IMR-90 (cell line): ENCODE data around the gene KRT3.

Source experiments
- ELK1 ChIP-seq: fragments of 150-350 bp; IDR thresholded peaks from 2 replicates; pipeline ENCODE4 v1.6.1; 2016; ENCODE audit warnings: low read depth, mild to moderate bottlenecking, low read length, moderate library complexity, borderline replicate concordance
- RAD21 ChIP-seq: IDR thresholded peaks from 2 replicates; pipeline ENCODE4 v1.6.1; 2012; ENCODE audit warnings: low read length, improper control_type of control experiment
- TF ChIP-seq, protein P1 (sequence below): conservative IDR thresholded peaks from 2 replicates; pipeline ENCODE4 v1.5.1; 2012; ENCODE audit warnings: mild to moderate bottlenecking, low read depth, low read length, improper control_type of control experiment

DNA sequence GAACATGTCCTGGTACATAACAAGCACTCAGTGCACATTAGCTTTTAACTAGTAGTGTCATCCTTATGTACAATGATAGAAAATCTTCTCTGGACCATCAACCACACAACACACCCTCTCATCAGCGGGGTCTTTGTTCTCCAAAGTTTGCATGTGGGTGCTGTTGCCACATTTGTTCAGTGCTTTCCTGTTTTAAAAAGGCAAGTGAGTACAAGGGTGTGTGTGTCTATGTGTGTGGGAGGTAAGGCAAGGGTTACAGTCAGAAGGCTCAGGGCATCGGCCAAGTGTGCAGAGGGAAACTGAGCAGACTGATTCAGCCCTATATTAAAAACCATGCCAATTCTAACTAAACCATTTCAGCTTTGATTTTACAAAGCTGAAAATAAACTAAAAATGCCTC is 36.7 kb downstream of the KRT3 start:
- TF ChIP-seq ELK1 (no peak), RAD21 (no peak)
- TF ChIP-seq, protein P1, sequence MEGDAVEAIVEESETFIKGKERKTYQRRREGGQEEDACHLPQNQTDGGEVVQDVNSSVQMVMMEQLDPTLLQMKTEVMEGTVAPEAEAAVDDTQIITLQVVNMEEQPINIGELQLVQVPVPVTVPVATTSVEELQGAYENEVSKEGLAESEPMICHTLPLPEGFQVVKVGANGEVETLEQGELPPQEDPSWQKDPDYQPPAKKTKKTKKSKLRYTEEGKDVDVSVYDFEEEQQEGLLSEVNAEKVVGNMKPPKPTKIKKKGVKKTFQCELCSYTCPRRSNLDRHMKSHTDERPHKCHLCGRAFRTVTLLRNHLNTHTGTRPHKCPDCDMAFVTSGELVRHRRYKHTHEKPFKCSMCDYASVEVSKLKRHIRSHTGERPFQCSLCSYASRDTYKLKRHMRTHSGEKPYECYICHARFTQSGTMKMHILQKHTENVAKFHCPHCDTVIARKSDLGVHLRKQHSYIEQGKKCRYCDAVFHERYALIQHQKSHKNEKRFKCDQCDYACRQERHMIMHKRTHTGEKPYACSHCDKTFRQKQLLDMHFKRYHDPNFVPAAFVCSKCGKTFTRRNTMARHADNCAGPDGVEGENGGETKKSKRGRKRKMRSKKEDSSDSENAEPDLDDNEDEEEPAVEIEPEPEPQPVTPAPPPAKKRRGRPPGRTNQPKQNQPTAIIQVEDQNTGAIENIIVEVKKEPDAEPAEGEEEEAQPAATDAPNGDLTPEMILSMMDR, result no peak
